CD4-positive, alpha-beta T cell treated with Interleukin-15 for 4 hours (primary cell): Measurements from ENCODE around the gene NLRP6.

ENCODE experiments used
- DNase-seq: peaks from one replicate; pipeline ENCODE4 v3.0.0-alpha.2; 2020; ENCODE audit warnings: low spot score

Gene NLRP6

GRCh38 chr11:293852-294661, 15.8 kb downstream of the NLRP6 start:
- DNase-seq = no peak

- no peak for DNase-seq
Observed at GRCh38 chr11:294780-295179, 16.6 kb downstream of the NLRP6 start.

- DNase-seq = no peak
Observed at GRCh38 chr11:295351-296170, 17.4 kb downstream of the NLRP6 start.

GRCh38 chr11:296171-297050, 18.2 kb downstream of the NLRP6 start:
- no peak for DNase-seq

GRCh38 chr11:297051-297585, 18.9 kb downstream of the NLRP6 start:
- DNase-seq = no peak

- no peak for DNase-seq
Observed at GRCh38 chr11:297586-298405, 19.6 kb downstream of the NLRP6 start.

GRCh38 chr11:298406-299065, 20.3 kb downstream of the NLRP6 start:
- DNase-seq = no peak

- no peak for DNase-seq
Observed at GRCh38 chr11:299081-299891, 21.1 kb downstream of the NLRP6 start, which contains the start of gene IFITM5. Gene IFITM5 (minus strand): TSS chr11:299526. CDS start chr11:299490, 36 bp downstream.

GRCh38 chr11:299951-300735, 21.9 kb downstream of the NLRP6 start:
- no peak for DNase-seq

- DNase-seq = no peak
Observed at GRCh38 chr11:303363-303762, 25.2 kb downstream of the NLRP6 start.

- no peak for DNase-seq
Observed at GRCh38 chr11:304061-304506, 25.9 kb downstream of the NLRP6 start.

- DNase-seq = peak; percentile 74
Observed at GRCh38 chr11:304915-305843, 27.0 kb downstream of the NLRP6 start.

GRCh38 chr11:305844-306211, 27.6 kb downstream of the NLRP6 start:
- no peak for DNase-seq

- DNase-seq = no peak
Observed at GRCh38 chr11:306645-307371, 28.6 kb downstream of the NLRP6 start.

- DNase-seq = peak; percentile 37
Observed at GRCh38 chr11:307766-308708, 29.8 kb downstream of the NLRP6 start, which contains the start of gene IFITM2. Gene IFITM2 (plus strand): TSS chr11:307816. CDS start chr11:308193, 377 bp downstream.
